ES-I3 (cell line): ENCODE measurements around the gene DEFB110.

Experiments used
- H3K36me3 ChIP-seq: 2 replicates; pipeline ENCODE4 v1.6.1; 2013; ENCODE audit warnings: mild to moderate bottlenecking, low read length, control low read depth, moderate library complexity; ENCODE audit not compliant: insufficient read depth
- H3K4me1 ChIP-seq: 2 replicates; pipeline ENCODE4 v1.6.1; 2013; ENCODE audit warnings: mild to moderate bottlenecking, control low read depth, low read length; ENCODE audit not compliant: insufficient read depth
- H3K9ac ChIP-seq: 2 replicates; pipeline ENCODE4 v1.6.1; 2013; ENCODE audit warnings: low read depth, mild to moderate bottlenecking, low read length, moderate library complexity
- H3K9me3 ChIP-seq: 2 replicates; pipeline ENCODE4 v1.6.1; 2013; ENCODE audit warnings: mild to moderate bottlenecking, low read length, moderate library complexity; ENCODE audit not compliant: control insufficient read depth, insufficient read depth

The DEFB110 gene

GRCh38 chr6:49982046-49982445, 39.7 kb downstream of the DEFB110 start:
- no peak overlapping the region for H3K9ac ChIP-seq
- peaks cover 4% of the 10 kb centered on the region; the same call in 1 of the 2 replicates for H3K9me3 ChIP-seq
- no peaks in the 10 kb centered on the region for H3K36me3 ChIP-seq
- H3K4me1 ChIP-seq = no peaks in the 10 kb centered on the region

GRCh38 chr6:49980898-49981297, 40.9 kb downstream of the DEFB110 start:
- no peak overlapping the region for H3K9ac ChIP-seq
- H3K4me1 ChIP-seq = no peaks in the 10 kb centered on the region
- no peaks in the 10 kb centered on the region for H3K36me3 ChIP-seq
- peaks cover 4% of the 10 kb centered on the region; the same call in 1 of the 2 replicates for H3K9me3 ChIP-seq

GRCh38 chr6:49979584-49979983, 42.2 kb downstream of the DEFB110 start:
- Histone ChIP-seq H3K36me3 (no peaks in the 10 kb centered on the region), H3K9me3 (peaks cover 4% of the 10 kb centered on the region; the same call in 1 of the 2 replicates), H3K4me1 (no peaks in the 10 kb centered on the region), H3K9ac (no peak overlapping the region)

GRCh38 chr6:49978332-49979226, 43.2 kb downstream of the DEFB110 start:
- H3K4me1 ChIP-seq = no peaks in the 10 kb centered on the region
- H3K9ac ChIP-seq = no peak overlapping the region
- H3K9me3 ChIP-seq = peaks cover 4% of the 10 kb centered on the region; the same call in 1 of the 2 replicates
- H3K36me3 ChIP-seq = no peaks in the 10 kb centered on the region

GRCh38 chr6:49969605-49970004, 52.2 kb downstream of the DEFB110 start, which contains the start of gene DEFB113:
TSS of gene DEFB113 (minus strand) at chr6:49969625. CDS start at chr6:49969625, 0 bp downstream.
- H3K4me1 ChIP-seq = peaks cover 15% of the 10 kb centered on the region; the same call in 1 of the 2 replicates
- H3K9me3 ChIP-seq = no peaks in the 10 kb centered on the region
- H3K9ac ChIP-seq = no peak within 1 kb of the TSS
- no peaks in the 10 kb centered on the region for H3K36me3 ChIP-seq
